Astrocyte (in vitro differentiated cells and primary cell): ENCODE measurements around the gene SLC39A5.

Experiments
- CTCF ChIP-seq: IDR thresholded peaks from 2 replicates; pipeline ENCODE4 v1.5.1; 2011; ENCODE audit warnings: low read depth, mild to moderate bottlenecking, inconsistent platforms, low read length, moderate library complexity; ENCODE audit not compliant: insufficient read depth
- EZH2 ChIP-seq: IDR thresholded peaks from 2 replicates; pipeline ENCODE4 v1.6.1; 2012; ENCODE audit warnings: mild to moderate bottlenecking, low read length, inconsistent platforms; ENCODE audit not compliant: insufficient read depth

GRCh38 chr12:56236091-56236490 lies 6.2 kb downstream of the SLC39A5 start:
- TF ChIP-seq CTCF (no peak), EZH2 (no peak)
